HG02970 (cell line): ENCODE results near the gene BANP.

Source experiments
- ATAC-seq: cut with Tn5 transposase; IDR thresholded peaks from one replicate; pipeline ENCODE4 v1.9.1; 2021; ENCODE audit warnings: mild to moderate bottlenecking, moderate library complexity, moderate number of reproducible peaks; ENCODE audit not compliant: unreplicated experiment, low FRiP score

Gene BANP

DNA sequence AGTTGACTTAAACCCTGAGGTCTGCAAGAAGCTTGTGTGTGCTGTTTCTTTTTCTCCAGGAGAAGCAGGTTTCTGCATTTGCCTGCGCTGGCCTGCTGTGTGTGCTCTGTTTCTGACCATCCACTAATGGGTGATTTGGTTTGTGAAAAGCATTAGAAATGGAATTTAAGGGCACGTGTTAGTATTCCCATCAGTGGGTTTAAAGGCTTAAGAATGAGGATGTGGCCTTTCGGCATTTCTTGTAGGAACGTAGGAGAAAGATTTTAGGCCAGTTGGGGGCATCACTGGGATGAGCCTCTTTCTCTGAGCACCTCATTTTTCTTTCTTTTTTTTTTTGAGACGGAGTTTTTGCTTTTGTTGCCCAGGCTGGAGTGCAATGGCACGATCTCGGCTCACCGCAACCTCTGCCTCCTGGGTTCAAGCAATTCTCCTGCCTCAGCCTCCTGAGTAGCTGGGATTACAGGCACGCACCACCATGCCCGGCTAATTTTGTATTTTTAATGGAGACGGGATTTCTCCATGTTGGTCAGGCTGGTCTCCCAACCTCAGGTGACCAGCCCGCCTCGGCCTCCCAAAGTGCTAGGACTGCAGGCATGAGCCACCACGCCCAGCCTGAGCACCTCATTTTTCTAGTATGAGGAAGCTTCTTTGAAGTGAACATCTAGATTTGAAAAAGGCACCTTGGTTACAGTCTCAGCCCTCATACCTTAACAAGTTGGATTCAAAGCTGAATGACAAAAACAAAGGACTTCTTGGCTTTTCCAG, 110.3 kb downstream of the BANP start:
- no peak for ATAC-seq

GRCh38 chr16:88062341-88063210, 111.3 kb downstream of the BANP start:
- no peak for ATAC-seq

DNA sequence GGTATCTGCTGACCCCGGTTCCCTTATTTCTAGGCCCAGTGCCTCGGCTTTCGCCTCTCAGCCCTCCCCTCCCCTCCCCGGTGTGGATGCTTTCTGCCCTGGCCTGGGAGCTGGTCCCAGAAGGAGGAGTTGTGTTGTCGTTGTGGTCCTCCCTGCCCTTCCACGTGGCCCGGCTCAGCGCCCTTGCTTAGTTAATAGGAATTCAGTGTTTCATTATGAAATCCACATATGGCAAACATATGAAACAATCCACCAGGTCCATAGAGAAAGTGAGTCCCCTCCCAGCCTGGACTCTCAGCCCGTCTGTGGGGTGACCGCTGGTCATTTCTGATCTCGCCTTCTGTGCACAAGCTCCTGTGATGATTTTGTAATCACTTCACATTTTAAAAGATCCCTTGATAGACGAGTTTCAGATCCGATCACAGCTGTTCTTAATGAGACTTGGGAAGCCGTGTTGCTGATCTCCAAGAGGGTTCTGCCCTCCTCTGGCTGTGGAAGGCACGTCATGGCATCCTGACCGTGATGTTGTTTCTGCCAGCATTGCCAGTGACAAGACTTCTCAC, 112.1 kb downstream of the BANP start:
- no peak for ATAC-seq

DNA sequence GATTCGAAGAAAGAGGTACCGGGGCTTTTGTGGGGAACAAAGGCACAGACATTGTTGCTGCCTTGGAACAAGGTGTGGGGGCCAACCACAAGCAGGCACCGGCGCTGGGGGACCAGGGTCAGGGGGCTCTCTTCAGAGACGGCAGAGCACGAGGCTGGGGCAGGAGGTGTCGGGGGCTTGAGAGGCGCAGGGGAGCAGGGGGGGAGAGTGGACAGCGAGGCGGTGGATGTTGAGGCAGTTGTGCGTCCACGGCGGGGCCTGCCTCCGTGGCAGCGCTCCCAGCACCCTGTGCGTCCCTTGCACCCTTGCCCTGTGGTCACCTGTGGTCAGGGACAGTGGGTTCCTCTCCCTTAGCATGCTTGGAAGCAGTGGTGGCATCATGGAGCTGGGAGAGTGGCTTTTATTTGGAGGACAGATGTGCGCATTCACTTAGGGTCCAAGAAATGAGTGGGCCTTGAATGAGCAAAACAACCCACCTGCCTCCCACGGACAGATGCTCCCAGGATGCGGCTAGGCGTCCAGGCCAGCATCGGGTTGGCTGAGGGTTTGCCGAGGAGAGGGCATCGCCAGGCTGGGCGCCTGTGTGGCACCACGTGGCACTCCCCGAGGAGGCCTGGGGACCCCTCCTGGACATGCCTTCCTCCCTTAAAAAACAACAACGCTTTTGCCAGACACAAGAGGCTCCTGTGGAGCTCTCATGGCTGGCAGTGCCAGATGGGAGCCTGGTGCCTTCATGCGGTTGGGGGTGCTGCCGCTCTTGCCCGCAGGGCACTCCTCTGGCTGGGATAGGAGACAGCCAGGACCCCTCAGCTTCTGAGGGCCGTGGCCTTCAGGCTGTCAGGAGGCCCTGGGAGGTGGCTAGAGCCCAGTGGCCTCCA, 113.0 kb downstream of the BANP start:
- ATAC-seq = no peak

- ATAC-seq = no peak
Observed at GRCh38 chr16:88064889-88065746, 113.9 kb downstream of the BANP start.

DNA sequence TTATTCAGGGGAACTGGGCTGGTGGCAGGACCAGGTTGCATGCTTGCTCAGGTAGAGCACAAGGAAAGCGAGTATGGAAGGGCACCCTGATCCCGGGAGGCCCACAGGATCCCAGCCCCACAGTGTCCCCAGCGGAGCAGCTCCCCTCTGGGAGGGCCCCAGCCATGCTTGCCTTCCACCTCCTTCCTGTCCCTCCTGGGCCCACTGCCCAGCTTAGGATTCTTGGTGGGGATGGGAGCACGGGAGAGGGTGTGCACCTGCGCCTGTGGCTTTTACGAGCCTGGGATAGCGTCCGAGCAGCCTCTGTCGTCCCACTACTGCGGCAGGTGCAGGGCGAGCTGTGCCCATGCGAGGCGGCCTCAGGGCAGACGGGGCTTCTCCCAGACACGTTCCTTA, 114.5 kb downstream of the BANP start:
- no peak for ATAC-seq

- no peak for ATAC-seq
Observed at GRCh38 chr16:88066234-88066633, 115.0 kb downstream of the BANP start.

GRCh38 chr16:88066680-88067529, 115.7 kb downstream of the BANP start:
- ATAC-seq = no peak

DNA sequence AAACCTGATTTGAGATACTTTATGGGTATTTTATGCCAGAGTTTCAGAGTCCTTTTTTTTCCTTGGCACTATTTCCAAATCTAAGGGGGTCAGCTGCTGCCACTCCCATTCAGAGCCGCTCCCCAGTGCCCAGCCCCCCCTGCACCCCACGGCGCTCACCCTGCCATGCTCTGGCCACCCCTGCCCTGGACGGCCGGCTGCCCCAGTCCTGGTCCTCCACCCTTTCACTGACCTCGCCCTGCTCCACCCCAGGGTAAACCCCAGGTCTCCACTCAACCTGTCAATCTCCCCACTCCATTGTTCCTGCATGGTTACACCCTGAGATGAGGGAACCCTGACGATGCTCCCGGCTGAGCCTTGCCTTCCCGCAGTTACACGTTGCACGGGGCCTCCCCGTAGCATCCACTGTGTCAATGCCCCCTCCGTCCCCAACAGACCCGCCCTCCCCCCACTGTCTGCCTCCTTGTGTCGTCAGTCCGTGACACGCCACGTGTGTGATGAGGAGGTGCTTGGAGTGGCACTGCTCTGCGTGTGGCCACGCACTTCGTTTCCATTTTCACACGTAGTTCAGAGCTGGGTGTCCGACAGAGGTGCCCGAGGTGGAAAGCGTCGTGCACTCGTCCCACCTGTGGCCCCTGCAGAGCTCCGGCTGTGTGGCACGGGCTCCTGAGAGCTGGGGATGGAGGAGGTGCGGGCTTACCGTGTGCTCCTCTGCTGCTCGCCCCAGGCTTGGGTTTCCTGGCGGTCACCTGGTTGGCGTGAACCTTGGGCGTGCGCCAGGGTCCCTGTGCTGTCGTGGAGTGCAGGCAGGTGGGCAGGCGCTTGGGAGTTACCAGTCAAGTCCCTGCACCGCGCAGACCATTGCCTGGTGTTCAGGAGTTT, 116.5 kb downstream of the BANP start:
- ATAC-seq = no peak

GRCh38 chr16:88068476-88069396, 117.5 kb downstream of the BANP start:
- no peak for ATAC-seq

- ATAC-seq = peak; percentile 55
Observed at GRCh38 chr16:88069397-88070168, 118.3 kb downstream of the BANP start.

DNA sequence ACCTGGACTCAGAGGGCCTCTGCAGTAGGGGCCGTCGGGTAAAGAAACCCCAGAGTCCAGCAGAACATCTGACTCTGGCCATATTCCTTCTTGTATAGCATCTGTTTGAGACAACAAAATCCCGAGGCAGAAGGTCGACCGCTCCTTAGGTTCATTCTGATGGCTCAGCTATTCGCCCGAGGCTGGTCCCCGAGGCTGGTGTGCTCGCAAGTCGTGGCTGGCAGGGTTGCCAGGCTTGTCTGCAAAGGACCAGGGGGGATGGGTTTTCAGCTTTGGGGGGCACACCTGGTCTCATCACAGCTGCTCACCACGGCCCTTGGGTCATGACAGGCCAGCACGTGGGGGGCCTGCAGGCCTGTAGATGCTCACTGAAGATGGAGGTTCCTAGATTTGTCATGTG, 119.1 kb downstream of the BANP start:
- ATAC-seq = no peak

DNA sequence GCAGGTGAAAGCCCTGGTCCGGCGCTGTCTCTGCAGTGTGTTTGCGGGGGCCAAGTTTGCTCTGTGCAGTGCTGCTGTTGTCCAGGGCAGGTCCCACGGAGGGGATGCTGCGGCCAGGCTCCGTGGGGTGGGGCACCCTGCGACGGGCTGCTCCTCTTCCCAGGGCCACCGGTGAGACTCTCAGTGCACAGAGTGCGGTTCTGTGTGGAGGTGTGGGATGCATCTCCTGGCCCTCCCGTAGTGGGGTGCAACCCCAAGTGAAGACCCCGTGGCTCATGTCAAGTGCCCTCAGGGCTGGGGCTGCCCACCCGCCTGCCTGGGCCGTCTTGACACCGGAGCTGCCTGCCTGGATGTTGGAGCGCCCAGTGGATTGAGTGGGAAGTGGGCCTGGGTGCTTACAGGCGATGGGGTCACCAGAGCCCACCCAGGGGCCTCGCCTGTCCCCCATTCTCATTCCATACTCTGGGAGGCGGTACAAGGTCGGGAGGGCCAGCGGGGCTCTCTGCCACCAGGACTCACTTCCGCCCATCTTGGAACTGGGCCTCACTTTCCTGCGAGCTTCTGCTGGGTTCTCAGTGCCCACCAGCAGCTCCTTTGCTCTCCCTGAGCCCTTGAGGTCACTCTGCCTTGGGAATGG, 119.9 kb downstream of the BANP start:
- no peak for ATAC-seq

- ATAC-seq = no peak
Observed at GRCh38 chr16:88071908-88072307, 120.7 kb downstream of the BANP start.

GRCh38 chr16:88072571-88073001, 121.4 kb downstream of the BANP start:
- ATAC-seq = no peak
